A549 treated with RU486 at 1 μM for 4 hours (cell line): ENCODE results near the gene DSG2. TPM values are rescaled to one million over a fixed set of nuclear protein-coding genes. Genes with fewer than 3 reads are reported as not detected.

ENCODE experiments used
- total RNA-seq: library from RNA; stranded (reverse); fragments of 200-300 nt; extraction: Qiagen RNA extraction; gene quantifications from 5 replicates; pipeline ENCODE4 v1.2.3, GENCODE V29; 2022; ENCODE audit warnings: low read depth

Gene DSG2
- total RNA-seq, result 29.9 to 63.9 TPM (median 58.5 TPM) in 5 replicates

GRCh38 chr18:31497836-31498573, at the start of gene DSG2:
Gene DSG2 (plus strand): TSS chr18:31498177. CDS start chr18:31498252, 75 bp downstream.

GRCh38 chr18:31591628-31592027, 93.7 kb downstream of the DSG2 start, which contains the start of gene TTR:
Gene TTR (plus strand): TSS chr18:31591877. CDS start chr18:31591903, 26 bp downstream.

Other genes starting within 250 kb of the DSG2 start
- gene DSG1, start 180.0 kb upstream of the DSG2 start, total RNA-seq, result not detected in 5 replicates
- not detected in 5 replicates for gene DSG4, start 121.4 kb upstream of the DSG2 start, total RNA-seq
- 0.02 to 0.04 TPM (median 0.02 TPM) in 3 of 5 replicates, not detected in the others for gene DSG3, start 50.4 kb upstream of the DSG2 start, total RNA-seq
- 1.8 TPM in 1 of 5 replicates, not detected in the others for gene TTR, start 93.7 kb downstream of the DSG2 start, total RNA-seq
- 2.2 to 9.3 TPM (median 7.3 TPM) in 5 replicates for gene B4GALT6, start 186.4 kb downstream of the DSG2 start, total RNA-seq